OCI-LY1 (cell line): ENCODE results near the gene MRPS21.
"Not testable (repeated sequence)": the region's sequence is repeated elsewhere in the genome, so short reads cannot be mapped to it uniquely, and the experiment has no call there.

ENCODE experiments used
- H2AFZ ChIP-seq: fragments of 200-600 bp; sonication (generic), shearing (Covaris generic); 2 replicates; pipeline ENCODE4 v1.6.0; 2014; ENCODE audit warnings: antibody characterized with exemption, mild to moderate bottlenecking, low read length
- H3F3A ChIP-seq: fragments of 200-600 bp; sonication (generic), shearing (Covaris generic); 2 replicates; pipeline ENCODE4 v1.6.0; 2014; ENCODE audit warnings: mild to moderate bottlenecking, antibody characterized with exemption, low read length, moderate library complexity; ENCODE audit not compliant: insufficient read depth
- H3K27ac ChIP-seq: fragments of 200-600 bp; sonication (generic); 2 replicates; pipeline ENCODE4 v1.5.1; 2014; ENCODE audit warnings: low read length, mixed run types, mild to moderate bottlenecking, low read depth; ENCODE audit not compliant: poor library complexity, severe bottlenecking
- H3K27me3 ChIP-seq: fragments of 200-600 bp; sonication (generic); 2 replicates; pipeline ENCODE4 v1.6.0; 2014; ENCODE audit warnings: antibody characterized with exemption, mild to moderate bottlenecking, low read length, moderate library complexity; ENCODE audit not compliant: insufficient read depth
- H3K36me3 ChIP-seq: fragments of 200-600 bp; sonication (generic); 2 replicates; pipeline ENCODE4 v1.6.1; 2014; ENCODE audit warnings: mild to moderate bottlenecking, antibody characterized with exemption, low read length, moderate library complexity, mixed read lengths; ENCODE audit not compliant: insufficient read depth
- H3K4me1 ChIP-seq: fragments of 200-600 bp; sonication (generic); 2 replicates; pipeline ENCODE4 v1.5.1; 2014; ENCODE audit warnings: mild to moderate bottlenecking, low read length, moderate library complexity; ENCODE audit not compliant: insufficient read depth, severe bottlenecking
- H3K4me2 ChIP-seq: fragments of 200-600 bp; sonication (generic), shearing (Covaris generic); 2 replicates; pipeline ENCODE4 v1.6.1; 2014; ENCODE audit warnings: low read length
- H3K4me3 ChIP-seq: fragments of 200-600 bp; sonication (generic); 2 replicates; pipeline ENCODE4 v1.5.1; 2014; ENCODE audit warnings: low read length, low read depth, mild to moderate bottlenecking, mixed read lengths; ENCODE audit not compliant: poor library complexity, severe bottlenecking
- H3K79me2 ChIP-seq: fragments of 200-600 bp; shearing (Covaris generic); 2 replicates; pipeline ENCODE4 v1.6.1; 2016; ENCODE audit warnings: mixed run types, low read length, mixed read lengths; ENCODE audit not compliant: insufficient read depth
- H3K9ac ChIP-seq: fragments of 200-600 bp; sonication (generic), shearing (Covaris generic); 2 replicates; pipeline ENCODE4 v1.6.1; 2014; ENCODE audit warnings: mild to moderate bottlenecking, low read length, mixed read lengths
- H3K9me2 ChIP-seq: fragments of 200-600 bp; sonication (generic), shearing (Covaris generic); 2 replicates; pipeline ENCODE4 v1.6.1; 2014; ENCODE audit warnings: low read depth, mild to moderate bottlenecking, low read length, mixed read lengths
- H3K9me3 ChIP-seq: fragments of 200-600 bp; shearing (Covaris generic); 2 replicates; pipeline ENCODE4 v1.6.1; 2014; ENCODE audit warnings: low read length, mixed read lengths
- H4K20me1 ChIP-seq: fragments of 200-600 bp; sonication (generic), shearing (Covaris generic); 2 replicates; pipeline ENCODE4 v1.6.0; 2016; ENCODE audit warnings: mild to moderate bottlenecking, low read length; ENCODE audit not compliant: insufficient read depth
- CTCF ChIP-seq: fragments of 200-600 bp; sonication (generic), shearing (Covaris generic); IDR thresholded peaks from 2 replicates; pipeline ENCODE4 v1.5.1; 2017; ENCODE audit warnings: mild to moderate bottlenecking, antibody characterized with exemption, low read length, moderate library complexity, mixed read lengths
- EZH2 ChIP-seq: fragments of 200-600 bp; sonication (generic), shearing (Covaris generic); IDR thresholded peaks from 2 replicates; pipeline ENCODE4 v1.8.0; 2017; ENCODE audit warnings: borderline replicate concordance, mixed run types, mild to moderate bottlenecking, antibody characterized with exemption, low read length, moderate library complexity, mixed read lengths

MRPS21 gene

GRCh38 chr1:150302338-150302737, 8.7 kb downstream of the MRPS21 start:
- H3K27ac ChIP-seq = no peak overlapping the region
- no peak overlapping the region for H3K4me3 ChIP-seq
- H3K79me2 ChIP-seq = no peaks in the 10 kb centered on the region
- no peaks in the 10 kb centered on the region for H3K4me1 ChIP-seq
- no peak overlapping the region for H3K4me2 ChIP-seq
- no peaks in the 10 kb centered on the region for H4K20me1 ChIP-seq
- H3K27me3 ChIP-seq = no peaks in the 10 kb centered on the region
- no peak overlapping the region for H3K9ac ChIP-seq
- H3K9me2 ChIP-seq = no peaks in the 10 kb centered on the region
- H3K36me3 ChIP-seq = peaks cover 70% of the 10 kb centered on the region
- H3F3A ChIP-seq = no peaks in the 10 kb centered on the region
- H3K9me3 ChIP-seq = no peaks in the 10 kb centered on the region
- no peak overlapping the region for H2AFZ ChIP-seq
- TF ChIP-seq EZH2 (no peak), CTCF (no peak)

DNA sequence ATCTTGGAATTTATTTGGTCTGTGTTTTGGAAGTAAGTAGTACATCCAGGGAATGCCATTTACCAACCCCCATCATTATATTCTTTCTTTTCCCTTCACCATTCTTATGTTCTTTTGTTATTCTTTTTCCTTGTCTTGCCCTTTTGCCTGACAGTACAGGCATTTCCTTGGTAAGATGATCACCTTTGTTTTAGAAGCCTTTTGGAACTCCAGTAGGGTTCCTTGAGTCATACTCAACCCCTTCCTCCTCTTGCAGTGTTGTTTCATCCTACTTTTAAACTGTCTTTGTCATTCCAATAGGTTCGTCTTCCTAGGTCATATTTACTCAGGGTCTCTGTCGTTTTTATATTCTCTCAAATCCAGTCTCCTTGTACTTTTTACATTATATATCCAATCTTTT, 9.2 kb downstream of the MRPS21 start:
- Histone ChIP-seq H3K4me2 (no peak overlapping the region), H3F3A (no peaks in the 10 kb centered on the region), H3K4me1 (no peaks in the 10 kb centered on the region), H3K9ac (no peak overlapping the region), H3K9me2 (no peaks in the 10 kb centered on the region), H3K79me2 (no peaks in the 10 kb centered on the region), H4K20me1 (no peaks in the 10 kb centered on the region), H3K4me3 (no peak overlapping the region), H3K36me3 (peaks cover 71% of the 10 kb centered on the region), H2AFZ (no peak overlapping the region), H3K27ac (no peak overlapping the region), H3K27me3 (no peaks in the 10 kb centered on the region), H3K9me3 (no peaks in the 10 kb centered on the region)
- no peak for TF ChIP-seq EZH2
- TF ChIP-seq CTCF = no peak

GRCh38 chr1:150308585-150308984, 14.9 kb downstream of the MRPS21 start:
- H3K9ac ChIP-seq, H3K9me2 ChIP-seq, H3K27ac ChIP-seq: not testable (repeated sequence)

DNA sequence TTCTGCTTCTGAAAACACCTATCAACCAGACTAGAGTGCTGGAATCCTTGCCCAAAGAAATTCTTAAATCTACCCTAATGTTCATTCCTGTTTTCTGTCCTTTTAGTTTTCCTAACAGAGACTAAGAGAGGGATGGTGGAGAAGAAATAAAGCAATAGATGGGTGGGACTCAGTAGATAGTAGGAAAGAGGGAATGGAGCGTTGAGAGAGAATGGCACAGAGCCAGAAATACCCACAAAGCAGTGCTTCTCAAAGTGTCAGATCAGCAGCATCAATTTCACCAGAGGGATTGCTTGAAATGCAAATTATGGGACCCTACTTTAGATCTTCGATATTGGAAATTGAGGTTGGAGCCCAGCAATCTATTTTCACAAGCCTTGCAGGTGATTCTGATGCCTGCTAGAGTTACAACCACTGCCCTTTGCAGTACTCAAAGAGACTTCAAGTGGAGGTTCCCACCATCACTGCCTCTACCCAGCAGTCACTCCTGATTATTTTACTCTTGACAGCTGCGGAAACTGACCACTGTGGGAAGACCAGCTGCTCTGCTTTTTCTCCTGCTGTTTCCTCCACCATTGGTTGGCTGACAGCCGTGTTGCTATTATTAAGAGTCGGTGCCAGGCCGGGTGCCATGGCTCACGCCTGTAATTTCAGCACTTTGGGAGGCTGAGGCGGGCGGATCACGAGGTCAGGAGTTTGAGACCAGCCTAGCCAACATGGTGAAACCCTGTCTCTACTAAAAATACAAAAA, 16.3 kb downstream of the MRPS21 start:
- Histone ChIP-seq H3F3A (peaks cover 5% of the 10 kb centered on the region), H3K27me3 (no peaks in the 10 kb centered on the region), H4K20me1 (no peaks in the 10 kb centered on the region), H3K36me3 (peaks cover 18% of the 10 kb centered on the region), H2AFZ (no peak overlapping the region), H3K79me2 (no peaks in the 10 kb centered on the region), H3K9ac (no peak overlapping the region), H3K4me3 (no peak overlapping the region), H3K4me1 (peaks cover 12% of the 10 kb centered on the region), H3K9me2 (no peaks in the 10 kb centered on the region), H3K27ac (no peak overlapping the region), H3K9me3 (no peaks in the 10 kb centered on the region), H3K4me2 (no peak overlapping the region)
- TF ChIP-seq EZH2 (no peak), CTCF (no peak)

More at GRCh38 chr1:150308585-150308984, 14.9 kb downstream of the MRPS21 start:
- H3K27me3 ChIP-seq, H3K9me3 ChIP-seq, H2AFZ ChIP-seq, H4K20me1 ChIP-seq, H3K4me3 ChIP-seq, H3F3A ChIP-seq, H3K4me2 ChIP-seq, H3K79me2 ChIP-seq: not testable (repeated sequence)
- H3K36me3 ChIP-seq = peaks cover 26% of the 10 kb centered on the region
- peaks cover 12% of the 10 kb centered on the region for H3K4me1 ChIP-seq
